Esophagus muscularis mucosa (tissue), 4 donors: ENCODE data around the gene NRG2. TPM values are rescaled to one million over a fixed set of nuclear protein-coding genes. Genes with fewer than 3 reads are reported as not detected.

Experiments
- DNase-seq: peaks from one replicate; pipeline ENCODE4 v3.0.0-alpha.2; 2017; ENCODE audit errors: extremely low spot score
- H3K27ac ChIP-seq, 4 donors: fragments of 200-600 bp; sonication (generic); replicated peaks in 1 of 4; 1 replicate in 3 of 4; 2 replicates in 1 of 4; pipeline ENCODE4 v1.5.1; 2016 to 2019; ENCODE audit warnings: mild to moderate bottlenecking in 1 of 4
- H3K27me3 ChIP-seq, 4 donors: fragments of 200-600 bp; sonication (generic); one replicate each; pipeline versions ENCODE4 v1.5.1 to v1.6.0; 2016 to 2019
- H3K36me3 ChIP-seq, 4 donors: fragments of 200-600 bp; sonication (generic); one replicate each; pipeline ENCODE4 v1.5.1; 2016 to 2019
- H3K4me1 ChIP-seq, 4 donors: fragments of 200-600 bp; sonication (generic); one replicate each; pipeline ENCODE4 v1.5.1; 2016 to 2019
- H3K4me3 ChIP-seq, 4 donors: fragments of 200-600 bp; sonication (generic); 1 replicate in 2 of 4; 2 replicates in 2 of 4; pipeline ENCODE4 v1.5.1; 2016 to 2019; ENCODE audit warnings: mild to moderate bottlenecking in 4 of 4, moderate library complexity in 1 of 4
- H3K9me3 ChIP-seq, 4 donors: fragments of 200-600 bp; sonication (generic); 1 replicate in 3 of 4; 2 replicates in 1 of 4; pipeline ENCODE4 v1.5.1; 2016 to 2019
- EP300 ChIP-seq: sonication (generic); formaldehyde crosslinking; IDR thresholded peaks from one replicate; pipeline ENCODE4 v1.6.1; 2017; ENCODE audit warnings: antibody characterized with exemption
- POLR2A ChIP-seq: fragments of 450-650 bp; IDR thresholded peaks from one replicate; pipeline ENCODE4 v1.6.1; 2017; ENCODE audit warnings: antibody characterized with exemption, moderate library complexity, mild to moderate bottlenecking, low read depth
- POLR2AphosphoS5 ChIP-seq, 2 donors: sonication (generic); formaldehyde crosslinking; IDR thresholded peaks; one replicate each; pipeline ENCODE4 v1.6.1; 2017; ENCODE audit warnings: antibody characterized with exemption in 2 of 2
- WGBS: methylation state at CpG from one replicate; pipeline ENCODE4 v1.1.5; 2018; 5-methylcytosine and 5-hydroxymethylcytosine counted together
- intact Hi-C: fragments of 100-400 bp; cut with DNase I; formaldehyde crosslinking; loops from one replicate; pipeline ENCODE4 v1.15.1; 2023
- total RNA-seq, 4 donors: library from RNA; depleted of rRNA; stranded (reverse); fragments of >200 nt; gene quantifications; one replicate each; pipeline versions ENCODE4 v1.1.0 to v1.2.1, GENCODE V29; 2016
- TF ChIP-seq, protein P1 (sequence below), 3 experiments: fragments of 200-600 bp in 2 of 3; fragments of 450-650 bp in 1 of 3; sonication (generic) in 2 of 3; IDR thresholded peaks; one replicate each; pipeline ENCODE4 v1.5.1; 2017 to 2019; ENCODE audit warnings: antibody characterized with exemption in 3 of 3, mild to moderate bottlenecking in 2 of 3, moderate library complexity in 1 of 3

The NRG2 gene
- total RNA-seq, 4 donors from 2014 or later: 2.8 to 5.0 (median 4.1) TPM

DNA sequence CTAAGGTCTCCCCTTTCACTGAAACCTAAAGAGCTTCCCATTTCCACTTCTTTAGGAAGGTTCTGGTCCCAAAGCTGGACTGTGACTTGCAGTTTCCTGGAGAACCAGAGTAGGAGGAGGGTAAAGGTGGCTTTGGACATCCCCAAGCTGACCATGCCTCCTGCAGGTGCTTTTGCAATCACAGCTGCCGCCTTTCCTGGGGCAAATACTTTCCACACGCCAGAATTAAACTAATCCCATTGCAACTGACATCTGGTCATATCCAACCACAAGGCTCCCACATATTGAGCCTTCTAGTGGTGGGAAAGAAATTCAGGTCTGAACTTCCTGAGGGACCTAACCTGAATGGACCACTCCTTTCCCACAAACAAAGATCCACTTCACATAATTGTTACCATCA, 92.7 kb downstream of the NRG2 start:
- TF ChIP-seq POLR2A: no peak
- no peak for TF ChIP-seq POLR2AphosphoS5 (IDR thresholded peaks at IDR 0.05)
- TF ChIP-seq, protein P1, sequence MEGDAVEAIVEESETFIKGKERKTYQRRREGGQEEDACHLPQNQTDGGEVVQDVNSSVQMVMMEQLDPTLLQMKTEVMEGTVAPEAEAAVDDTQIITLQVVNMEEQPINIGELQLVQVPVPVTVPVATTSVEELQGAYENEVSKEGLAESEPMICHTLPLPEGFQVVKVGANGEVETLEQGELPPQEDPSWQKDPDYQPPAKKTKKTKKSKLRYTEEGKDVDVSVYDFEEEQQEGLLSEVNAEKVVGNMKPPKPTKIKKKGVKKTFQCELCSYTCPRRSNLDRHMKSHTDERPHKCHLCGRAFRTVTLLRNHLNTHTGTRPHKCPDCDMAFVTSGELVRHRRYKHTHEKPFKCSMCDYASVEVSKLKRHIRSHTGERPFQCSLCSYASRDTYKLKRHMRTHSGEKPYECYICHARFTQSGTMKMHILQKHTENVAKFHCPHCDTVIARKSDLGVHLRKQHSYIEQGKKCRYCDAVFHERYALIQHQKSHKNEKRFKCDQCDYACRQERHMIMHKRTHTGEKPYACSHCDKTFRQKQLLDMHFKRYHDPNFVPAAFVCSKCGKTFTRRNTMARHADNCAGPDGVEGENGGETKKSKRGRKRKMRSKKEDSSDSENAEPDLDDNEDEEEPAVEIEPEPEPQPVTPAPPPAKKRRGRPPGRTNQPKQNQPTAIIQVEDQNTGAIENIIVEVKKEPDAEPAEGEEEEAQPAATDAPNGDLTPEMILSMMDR (IDR thresholded peaks at IDR 0.05): no peak
- no peak for TF ChIP-seq EP300
- no peak overlapping the region for H3K27ac ChIP-seq
- no peaks in the 10 kb centered on the region for H3K27me3 ChIP-seq
- intact Hi-C loops: no loop called here
- H3K4me3 ChIP-seq: no peak overlapping the region
- H3K4me1 ChIP-seq: peaks cover 6 to 18% (median 12%) of the 10 kb centered on the region in 4 donors
- H3K9me3 ChIP-seq: no peaks in the 10 kb centered on the region
- H3K36me3 ChIP-seq: no peaks in the 10 kb centered on the region
- WGBS: 97% methylated on average over 2 of the region's 2 CpGs
- DNase-seq: no peak

DNA sequence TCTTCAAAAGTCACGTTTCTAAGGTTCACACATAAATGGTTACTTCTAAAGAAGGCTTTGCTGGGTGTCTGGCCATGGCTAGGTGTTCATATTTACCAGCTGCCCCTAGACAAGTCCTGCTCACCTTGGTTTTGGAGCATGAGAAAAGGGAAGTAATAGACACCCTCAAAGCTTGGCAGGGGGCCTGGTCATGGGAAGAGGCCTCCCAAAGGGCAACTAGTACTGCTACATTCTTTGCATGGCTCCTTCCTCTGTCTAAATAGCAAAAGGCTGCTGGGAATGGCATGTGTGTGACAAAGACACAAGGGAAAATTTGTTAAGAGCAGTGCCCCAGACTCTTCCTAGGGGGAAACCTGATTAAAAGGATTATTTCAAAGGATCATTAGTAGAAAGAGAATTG, 93.4 kb downstream of the NRG2 start:
- WGBS: 41% methylated on average over 1 of the region's 1 CpG
- H3K27me3 ChIP-seq: no peaks in the 10 kb centered on the region
- H3K4me1 ChIP-seq: peaks cover 6 to 18% (median 12%) of the 10 kb centered on the region in 4 donors

DNA sequence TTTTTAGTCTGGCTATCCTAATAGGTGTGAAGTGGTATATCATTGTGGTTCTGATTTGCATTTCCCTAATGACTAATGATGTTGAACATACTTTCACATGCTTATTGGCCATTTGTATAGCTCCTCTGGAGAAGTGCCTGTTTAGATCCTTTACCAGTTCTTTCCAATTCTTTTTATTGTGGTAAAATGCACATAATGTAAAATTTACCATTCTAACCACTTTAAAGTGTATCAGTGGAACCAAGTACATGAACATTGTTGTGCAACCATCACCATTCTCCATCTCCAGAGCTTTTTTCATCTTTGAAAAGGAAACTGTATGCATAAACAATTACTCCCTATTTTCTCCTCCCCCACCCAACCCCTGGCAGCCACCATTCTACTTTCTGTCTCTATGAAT, 95.4 kb downstream of the NRG2 start:
- TF ChIP-seq POLR2AphosphoS5 (IDR thresholded peaks at IDR 0.05): no peak
- no peak for TF ChIP-seq EP300
- no peak for TF ChIP-seq POLR2A
- TF ChIP-seq, protein P1 (IDR thresholded peaks at IDR 0.05): no peak

More for the DNA sequence above, 93.4 kb downstream of the NRG2 start:
- H3K27ac ChIP-seq: no peak overlapping the region
- DNase-seq: no peak
- intact Hi-C loops: no loop called here
- no peak overlapping the region for H3K4me3 ChIP-seq
- H3K9me3 ChIP-seq: no peaks in the 10 kb centered on the region
- TF ChIP-seq POLR2A (no peak), POLR2AphosphoS5 (IDR thresholded peaks at IDR 0.05) (no peak), EP300 (no peak)
- TF ChIP-seq, protein P1 (IDR thresholded peaks at IDR 0.05): no peak
- no peaks in the 10 kb centered on the region for H3K36me3 ChIP-seq

DNA sequence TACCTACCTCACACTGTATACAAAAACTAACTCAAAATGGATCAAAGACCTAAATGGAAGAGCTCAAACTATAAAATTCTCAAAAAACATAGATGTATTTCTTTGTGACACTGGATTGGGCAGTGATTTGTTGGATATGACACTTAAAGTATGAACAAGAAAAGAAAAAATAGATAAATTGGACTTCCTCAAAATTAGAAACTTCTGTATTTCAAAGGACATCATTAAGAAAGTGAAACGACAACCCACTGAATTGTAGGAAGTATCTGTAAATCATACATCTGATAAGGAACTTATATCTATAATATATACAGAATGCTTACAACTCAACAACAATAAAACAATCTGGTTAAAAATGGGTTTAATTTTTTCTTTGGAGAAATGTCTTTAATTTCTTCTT, 96.7 kb downstream of the NRG2 start:
- 55% methylated on average over 1 of the region's 1 CpG for WGBS
- H3K9me3 ChIP-seq: peaks cover 0 to 18% (median 9%) of the 10 kb centered on the region in 4 donors
- no peak for DNase-seq
- no peak overlapping the region for H3K27ac ChIP-seq
- no peak for TF ChIP-seq EP300
- TF ChIP-seq, protein P1 (IDR thresholded peaks at IDR 0.05): no peak
- no peak for TF ChIP-seq POLR2A
- no peak for TF ChIP-seq POLR2AphosphoS5 (IDR thresholded peaks at IDR 0.05)
- no peak overlapping the region for H3K4me3 ChIP-seq
- H3K36me3 ChIP-seq: no peaks in the 10 kb centered on the region
- intact Hi-C loops: no loop called here
- H3K27me3 ChIP-seq: no peaks in the 10 kb centered on the region
- peaks cover 0 to 9% (median 2%) of the 10 kb centered on the region in 4 donors for H3K4me1 ChIP-seq

More for the DNA sequence above, 95.4 kb downstream of the NRG2 start:
- Histone ChIP-seq H3K4me1 (peaks cover 6 to 18% (median 10%) of the 10 kb centered on the region in 4 donors), H3K4me3 (no peak overlapping the region), H3K27ac (no peak overlapping the region), H3K36me3 (no peaks in the 10 kb centered on the region), H3K9me3 (peaks cover 0 to 5% (median 2%) of the 10 kb centered on the region in 4 donors), H3K27me3 (no peaks in the 10 kb centered on the region)
- no peak for DNase-seq
- intact Hi-C loops: no loop called here

DNA sequence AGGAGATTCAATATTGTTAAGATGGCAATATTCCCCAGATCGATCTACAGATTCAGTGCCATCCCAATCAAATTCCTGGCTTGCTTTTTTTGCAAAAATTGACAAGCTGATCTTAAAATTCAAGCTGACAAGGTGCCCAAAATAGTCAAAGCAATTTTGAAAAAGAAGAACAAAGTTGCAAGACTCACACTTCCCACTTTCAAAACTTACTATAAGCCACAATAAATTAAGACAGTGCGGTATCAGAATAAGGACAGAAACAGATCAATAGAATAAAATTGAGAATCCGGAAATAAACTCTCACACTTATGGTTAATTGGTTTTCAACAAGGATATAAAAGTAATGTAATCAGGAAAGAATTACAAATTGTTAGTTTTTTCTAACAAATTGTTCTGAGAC, 97.1 kb downstream of the NRG2 start:
- Histone ChIP-seq H3K27me3 (no peaks in the 10 kb centered on the region), H3K4me1 (peaks cover 0 to 9% (median 2%) of the 10 kb centered on the region in 4 donors), H3K27ac (no peak overlapping the region), H3K9me3 (peaks cover 0 to 19% (median 10%) of the 10 kb centered on the region in 4 donors), H3K4me3 (no peak overlapping the region), H3K36me3 (no peaks in the 10 kb centered on the region)
- DNase-seq: no peak
- WGBS: 89% methylated on average over 3 of the region's 3 CpGs
- TF ChIP-seq EP300 (no peak), POLR2AphosphoS5 (IDR thresholded peaks at IDR 0.05) (no peak), POLR2A (no peak)
- TF ChIP-seq, protein P1 (IDR thresholded peaks at IDR 0.05): no peak
- intact Hi-C loops: no loop called here
